BJ (cell line): ENCODE results near the gene TMEM207. TPM values are rescaled to one million over a fixed set of nuclear protein-coding genes. Genes with fewer than 3 reads are reported as not detected.

ENCODE experiments used
- CTCF ChIA-PET: fragments of 350-600 bp; formaldehyde crosslinking; extraction: SDS; loops from one replicate; lab custom pipeline; 2021; ENCODE audit warnings: antibody characterized with exemption, inconsistent platforms; lab: Yijun Ruan, JAX
- POLR2A ChIA-PET: fragments of 300-600 bp; sonication (Branson Sonifier 250); formaldehyde crosslinking; extraction: SDS; loops from one replicate; lab custom pipeline; 2021; ENCODE audit warnings: antibody characterized with exemption; lab: Charles Lee
- DNase-seq: peaks from one replicate; pipeline ENCODE4 v3.0.0-alpha.2; 2011; ENCODE audit warnings: low read depth
- H3K27me3 ChIP-seq: 2 replicates; pipeline ENCODE4 v1.6.0; 2011; ENCODE audit warnings: low read length; ENCODE audit not compliant: control insufficient read depth, insufficient read depth
- H3K36me3 ChIP-seq: 2 replicates; pipeline ENCODE4 v1.5.1; 2011; ENCODE audit warnings: low read length; ENCODE audit not compliant: control insufficient read depth, insufficient read depth
- H3K4me3 ChIP-seq: 2 replicates; pipeline ENCODE4 v1.5.1; 2011; ENCODE audit warnings: low read depth, mild to moderate bottlenecking, control low read depth, low read length
- CTCF ChIP-seq: IDR thresholded peaks from 2 replicates; pipeline ENCODE4 v1.5.1; 2011; ENCODE audit warnings: low read depth, mild to moderate bottlenecking, control low read depth, inconsistent platforms, low read length, moderate library complexity; ENCODE audit not compliant: insufficient read depth
- polyA plus RNA-seq: library from polyadenylated mRNA; depleted of rRNA; stranded (reverse); fragments of >200 nt; gene quantifications from 2 replicates; pipeline ENCODE4 v1.2.3, GENCODE V29; 2011

The TMEM207 gene
- polyA plus RNA-seq, 1 experiment: not detected

- DNase-seq: no peak
- no peak for TF ChIP-seq CTCF
- Histone ChIP-seq H3K27me3 (no peaks in the 10 kb centered on the region), H3K4me3 (no peak overlapping the region), H3K36me3 (no peaks in the 10 kb centered on the region)
- POLR2A ChIA-PET: no interaction called here
- CTCF ChIA-PET: interaction anchor here (0.6 kb wide), 1 partner anchor 102 kb away, joined by 3 read pairs; no protein-coding TSS in a partner anchor
Observed at GRCh38 chr3:190429681-190430080, 20.0 kb downstream of the TMEM207 start.

DNA sequence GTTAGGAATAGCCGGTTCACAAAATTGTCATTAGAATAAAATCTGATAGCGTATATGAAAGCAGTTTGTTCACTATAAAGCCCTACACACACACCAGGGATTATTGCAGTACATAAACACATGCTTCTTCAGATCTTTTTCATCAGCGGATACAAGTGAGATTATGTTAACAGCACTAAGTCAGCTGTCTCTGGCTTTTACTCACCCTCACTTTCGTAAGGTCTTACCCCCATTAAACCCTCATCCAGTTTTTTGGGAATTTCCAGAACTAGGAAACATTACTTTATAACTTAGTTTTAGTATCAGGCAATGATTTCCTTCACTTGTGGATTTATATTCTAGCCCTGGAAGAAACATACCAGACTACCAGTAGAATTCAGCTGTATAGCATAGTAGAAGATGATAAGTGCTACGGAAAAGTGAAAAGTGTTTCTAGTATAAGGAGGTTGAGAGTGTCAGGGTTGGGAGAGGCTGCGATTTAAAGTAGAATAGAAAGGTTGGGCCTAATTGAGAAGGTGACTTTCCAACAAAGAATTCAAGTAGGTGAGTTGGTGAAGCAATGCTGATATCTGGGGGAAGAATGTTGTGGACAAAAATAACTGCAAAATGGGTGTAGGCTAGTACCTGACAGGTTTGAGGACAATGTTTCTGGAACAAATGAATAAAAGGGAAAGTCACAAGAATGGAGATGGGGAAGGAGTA, 22.7 kb downstream of the TMEM207 start:
- POLR2A ChIA-PET: no interaction called here

DNA sequence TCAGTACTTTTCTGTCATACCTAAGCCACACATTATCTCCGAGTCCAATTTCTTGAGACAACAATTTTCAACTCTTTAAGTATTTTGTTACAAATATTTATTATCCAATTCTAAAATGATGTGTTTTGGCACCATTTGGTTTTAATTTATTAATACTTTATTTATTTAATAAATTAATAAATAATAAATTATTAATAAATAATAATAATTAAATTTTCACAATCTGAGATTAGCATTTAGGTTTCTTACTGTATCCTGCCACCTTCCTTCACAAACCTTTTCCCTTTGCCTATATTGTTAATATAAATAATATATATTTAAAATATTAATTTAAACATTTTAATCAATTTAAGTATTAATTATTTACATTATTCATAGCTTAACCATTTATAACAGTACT, 23.9 kb downstream of the TMEM207 start:
- POLR2A ChIA-PET: no interaction called here
- CTCF ChIA-PET: interaction anchor here (1.0 to 4.9 kb wide), 7 partner anchors 12 to 465 kb away, joined by 3 to 41 read pairs (median 7); partner anchors contain the start of gene CLDN1
- TF ChIP-seq CTCF: no peak
- Histone ChIP-seq H3K4me3 (no peak overlapping the region), H3K36me3 (no peaks in the 10 kb centered on the region), H3K27me3 (no peaks in the 10 kb centered on the region)
- no peak for DNase-seq

More for the DNA sequence above, 22.7 kb downstream of the TMEM207 start:
- Histone ChIP-seq H3K4me3 (no peak overlapping the region), H3K27me3 (no peaks in the 10 kb centered on the region), H3K36me3 (no peaks in the 10 kb centered on the region)
- TF ChIP-seq CTCF: no peak
- CTCF ChIA-PET: interaction anchor here (1.0 to 4.9 kb wide), 6 partner anchors 13 to 466 kb away, joined by 3 to 41 read pairs (median 18); partner anchors contain the start of gene CLDN1
- DNase-seq: no peak

DNA sequence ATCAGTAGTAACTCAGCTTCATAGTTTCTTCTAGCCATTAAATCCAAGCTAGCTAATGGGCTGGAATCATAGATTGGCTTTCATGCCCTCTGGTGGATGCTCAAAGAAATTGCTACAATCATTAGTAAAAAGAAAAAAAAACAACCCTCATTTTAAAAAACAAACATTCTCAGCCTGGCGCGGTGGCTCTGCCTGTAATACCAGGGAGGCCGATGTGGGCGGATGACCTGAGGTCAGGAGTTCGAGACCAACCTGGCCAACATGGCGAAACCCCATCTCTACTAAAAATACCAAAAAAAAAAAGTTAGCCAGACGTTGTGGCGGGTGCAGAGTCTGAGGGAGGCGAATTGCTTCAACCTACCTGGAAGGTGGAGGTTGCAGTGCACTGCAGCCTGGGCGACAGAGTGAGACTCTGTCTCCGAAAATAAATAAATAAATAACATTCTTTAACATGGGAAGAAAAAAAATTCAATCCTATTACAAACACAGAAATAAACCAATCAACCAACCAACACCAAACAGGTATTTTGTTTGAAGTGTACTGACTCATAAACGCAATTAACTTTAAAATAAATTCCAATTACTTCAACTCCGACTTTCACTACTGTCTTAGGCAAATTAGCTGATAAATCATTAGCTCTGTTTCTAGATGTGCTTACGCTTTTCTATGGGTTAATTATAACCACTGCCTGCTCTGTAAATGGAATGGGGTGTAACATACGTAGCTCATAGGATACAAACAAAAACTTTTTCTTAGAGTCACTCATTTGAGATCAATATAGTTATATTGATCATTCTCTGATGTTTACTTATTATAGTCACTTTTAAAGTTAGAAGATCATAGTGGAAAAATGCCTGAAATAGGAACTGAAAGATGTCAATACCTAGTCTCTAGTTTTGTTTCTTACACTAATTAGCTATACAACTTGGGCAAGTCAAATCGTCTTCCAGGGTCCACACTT, 24.9 kb downstream of the TMEM207 start:
- CTCF ChIA-PET: interaction anchor here (0.6 to 4.9 kb wide), 15 partner anchors 12 to 517 kb away, joined by 3 to 41 read pairs (median 4); partner anchors contain the start of gene CLDN1
- POLR2A ChIA-PET: interaction anchor here (0.7 kb wide), 1 partner anchor 48 kb away, joined by 5 read pairs; no protein-coding TSS in a partner anchor
- Histone ChIP-seq H3K36me3 (no peaks in the 10 kb centered on the region), H3K27me3 (no peaks in the 10 kb centered on the region), H3K4me3 (no peak overlapping the region)
- no peak for DNase-seq
- TF ChIP-seq CTCF: peak; percentile 67
